ENCODE results near the gene ZNF883.

The ZNF883 gene

DNA sequence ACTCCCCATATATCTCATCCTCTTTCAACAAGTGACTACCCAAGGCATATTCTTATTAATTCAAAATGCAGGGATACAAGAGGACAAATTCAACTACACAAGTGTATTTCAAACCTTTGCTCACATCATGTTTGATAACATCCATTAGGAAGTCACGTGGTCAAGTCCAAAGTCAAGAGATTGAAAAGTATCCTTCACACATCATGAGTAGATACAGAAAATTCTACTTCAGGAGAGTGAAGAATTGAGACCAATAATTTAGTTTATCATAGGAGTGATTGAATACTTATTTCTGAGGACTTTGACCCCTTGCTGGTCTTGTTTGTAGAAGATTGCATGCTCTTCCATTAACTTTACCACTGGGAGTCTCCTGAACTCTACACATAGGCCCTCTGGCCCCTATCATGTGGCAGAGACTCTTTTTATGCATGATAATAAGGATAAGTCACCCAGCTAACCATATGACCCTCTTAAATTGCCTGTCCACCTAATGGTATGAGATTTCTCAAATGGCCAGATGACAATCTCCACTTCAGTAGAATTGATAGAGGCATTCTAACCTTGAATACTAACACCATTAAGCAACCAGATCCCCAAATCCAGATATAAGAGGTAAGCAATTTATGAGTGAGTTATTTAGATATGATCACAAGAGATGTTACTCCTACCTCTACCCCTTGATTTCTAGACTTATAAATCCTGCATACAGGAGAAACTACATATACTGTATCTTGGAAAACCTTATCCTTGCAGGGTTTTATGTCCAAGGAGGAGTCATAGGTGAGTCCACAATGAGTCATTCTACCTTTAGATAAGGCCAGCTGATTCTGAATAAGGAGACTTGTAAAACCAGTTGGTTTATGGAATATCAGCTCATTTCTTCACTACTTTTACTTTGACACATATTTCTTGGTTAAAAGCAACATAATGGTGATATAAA, 94.7 kb downstream of the ZNF883 start:
- no peak for TF ChIP-seq POLR2A (IDR thresholded peaks at IDR 0.05; ENCODE audit: low read depth, low read length)
- no peak for TF ChIP-seq POLR2AphosphoS5 (IDR thresholded peaks at IDR 0.05; ENCODE audit: low read depth, low read length)
- no peak for TF ChIP-seq TAF1 (IDR thresholded peaks at IDR 0.05; ENCODE audit: borderline replicate concordance, low read depth, low read length)
- no peak for FAIRE-seq

DNA sequence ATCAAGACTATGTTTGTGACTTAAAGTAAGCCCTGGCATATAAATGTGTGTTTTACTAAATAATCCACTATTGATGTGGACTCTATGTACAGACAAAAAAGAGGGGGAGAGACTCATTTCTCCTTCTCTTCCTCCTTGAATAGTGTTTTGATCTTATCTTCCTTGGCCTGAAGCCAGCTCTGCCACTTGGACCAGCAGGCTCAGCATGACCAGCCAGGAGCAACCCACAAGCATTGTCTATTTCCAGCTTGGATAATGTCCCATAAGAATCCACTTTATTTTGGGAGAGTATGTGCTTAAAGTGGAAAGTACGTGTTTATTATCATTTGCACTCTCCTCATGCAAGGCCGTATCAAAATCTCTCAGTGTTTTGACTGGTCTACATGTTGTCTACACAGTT, 97.5 kb downstream of the ZNF883 start:
- FAIRE-seq, result no peak
- TF ChIP-seq POLR2AphosphoS5 (IDR thresholded peaks at IDR 0.05; ENCODE audit: low read depth, low read length), result no peak
- no peak for TF ChIP-seq POLR2A (IDR thresholded peaks at IDR 0.05; ENCODE audit: low read depth, low read length)
- TF ChIP-seq TAF1 (IDR thresholded peaks at IDR 0.05; ENCODE audit: borderline replicate concordance, low read depth, low read length), result no peak
- no peak for DNase-seq (ENCODE audit: insufficient read length)

More for the DNA sequence above, 94.7 kb downstream of the ZNF883 start:
- no peak for DNase-seq (ENCODE audit: insufficient read length)

DNA sequence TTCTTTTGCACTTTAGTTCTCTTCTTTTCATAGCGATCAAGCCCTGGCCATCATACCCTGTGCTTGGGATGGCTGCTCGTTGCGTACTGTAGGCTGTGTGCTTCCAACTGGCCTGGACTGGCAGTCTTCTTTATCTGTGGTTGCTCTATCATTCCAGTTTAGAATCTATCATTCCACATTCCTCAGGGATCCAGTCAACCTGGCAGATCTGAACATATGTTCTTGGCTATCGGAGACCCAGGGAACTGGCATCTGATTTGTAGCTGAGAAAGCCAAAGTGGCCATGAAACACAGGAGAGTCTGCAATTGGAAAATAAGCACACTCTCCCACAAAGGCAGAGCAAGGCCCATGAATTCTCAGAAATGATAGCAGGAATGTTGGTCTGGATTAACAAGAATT, 98.7 kb downstream of the ZNF883 start:
- FAIRE-seq (no peak), DNase-seq (ENCODE audit: insufficient read length) (no peak)
- TF ChIP-seq POLR2AphosphoS5 (IDR thresholded peaks at IDR 0.05; ENCODE audit: low read depth, low read length) (no peak), POLR2A (IDR thresholded peaks at IDR 0.05; ENCODE audit: low read depth, low read length) (no peak), TAF1 (IDR thresholded peaks at IDR 0.05; ENCODE audit: borderline replicate concordance, low read depth, low read length) (no peak)

DNA sequence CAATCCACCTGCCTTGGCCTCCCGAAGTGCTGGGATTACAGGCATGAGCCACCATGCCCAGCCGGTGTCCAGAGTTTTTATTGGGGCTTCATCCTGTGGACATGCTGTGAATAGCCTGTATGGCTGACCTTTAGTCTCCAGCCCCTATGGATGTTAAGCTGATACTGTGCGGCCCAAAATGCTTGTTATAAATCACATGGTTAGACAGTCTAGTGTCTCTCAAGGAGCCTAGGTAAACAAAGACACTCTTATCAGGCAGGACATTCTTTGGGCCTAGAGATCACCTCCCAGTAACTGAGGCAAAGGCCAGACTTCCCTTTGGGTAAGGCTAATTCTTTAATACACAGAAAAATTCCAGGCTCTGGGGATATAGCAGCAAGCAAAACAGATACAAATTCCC, 99.4 kb downstream of the ZNF883 start:
- no peak for TF ChIP-seq POLR2AphosphoS5 (IDR thresholded peaks at IDR 0.05; ENCODE audit: low read depth, low read length)
- DNase-seq (ENCODE audit: insufficient read length), result no peak
- no peak for FAIRE-seq

DNA sequence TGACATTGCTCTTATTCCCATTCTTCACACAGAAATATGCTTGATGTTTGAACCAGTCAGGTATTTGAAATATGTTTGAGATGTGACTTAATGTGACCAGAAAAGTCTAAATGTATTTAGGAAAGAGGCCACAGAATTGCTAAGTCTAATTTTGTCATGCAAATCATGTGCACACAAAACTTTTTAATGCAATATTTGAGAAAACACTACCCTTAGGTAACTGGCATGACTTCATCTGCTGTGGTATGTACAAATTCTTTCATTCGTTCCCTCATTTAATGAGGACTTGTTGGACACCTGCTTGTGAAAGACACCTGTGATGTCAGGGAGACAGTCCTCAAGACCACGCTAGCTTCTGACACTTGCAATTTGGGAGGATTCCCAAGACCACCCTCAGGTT, 100.3 kb downstream of the ZNF883 start:
- DNase-seq (ENCODE audit: insufficient read length) (no peak), FAIRE-seq (no peak)
- TF ChIP-seq TAF1 (IDR thresholded peaks at IDR 0.05; ENCODE audit: borderline replicate concordance, low read depth, low read length), result no peak
- TF ChIP-seq POLR2A (IDR thresholded peaks at IDR 0.05; ENCODE audit: low read depth, low read length), result no peak

All from GM12892 (cell line).